T-helper 17 cell (primary cell): Measurements from ENCODE around the gene NCAPG2. TPM values are rescaled to one million over a fixed set of nuclear protein-coding genes. Genes with fewer than 3 reads are reported as not detected.
A peak's percentile ranks its signal among the peaks of the same experiment; 100 is the strongest.

Experiments used
- ATAC-seq: fragments of 150-1000 bp; cut with Tn5 transposase; 2 replicates; pipeline ENCODE4 v1.10.0; 2021; ENCODE audit warnings: mild to moderate bottlenecking, moderate library complexity
- DNase-seq, 3 donors: peaks; one replicate each; pipeline versions ENCODE4 v3.0.0 to v3.0.0-alpha.2; 2020 to 2021
- H3K9me3 ChIP-seq: one replicate; pipeline ENCODE4 v1.7.0; 2013; ENCODE audit warnings: low read length, mild to moderate bottlenecking; ENCODE audit not compliant: control insufficient read depth, poor library complexity, severe bottlenecking
- H3K27ac Mint-ChIP-seq: one replicate; pipeline ENCODE4 v1.8.0; 2022; ENCODE audit warnings: mild to moderate bottlenecking, moderate library complexity, mixed read lengths
- H3K27me3 Mint-ChIP-seq: one replicate; pipeline ENCODE4 v1.8.0; 2022; ENCODE audit warnings: mixed read lengths
- H3K36me3 Mint-ChIP-seq: one replicate; pipeline ENCODE4 v1.8.0; 2022; ENCODE audit warnings: low read depth, mixed read lengths
- H3K4me1 Mint-ChIP-seq: one replicate; pipeline ENCODE4 v1.8.0; 2022; ENCODE audit warnings: mild to moderate bottlenecking, mixed read lengths
- H3K4me3 Mint-ChIP-seq: one replicate; pipeline ENCODE4 v1.8.0; 2022; ENCODE audit warnings: mild to moderate bottlenecking, moderate library complexity, mixed read lengths
- total RNA-seq, 4 donors: library from RNA in 2 of 4; stranded (reverse) in 2 of 4; gene quantifications; one replicate each; pipeline ENCODE4 v1.2.3 and lab custom pipeline; 2022 to 2026

NCAPG2 gene
- total RNA-seq, 2 donors from 2014 or later: 8.8 to 38.7 TPM

- H3K36me3 Mint-ChIP-seq: peaks cover 14% of the 10 kb centered on the region
- peak overlapping the region; percentile 87 for H3K27ac Mint-ChIP-seq
- H3K4me1 Mint-ChIP-seq: peaks cover 28% of the 10 kb centered on the region
- no peak for ATAC-seq
- peak overlapping the region; percentile 85 for H3K4me3 Mint-ChIP-seq
- H3K9me3 ChIP-seq: no peaks in the 10 kb centered on the region
- no peak for DNase-seq
- H3K27me3 Mint-ChIP-seq: no peaks in the 10 kb centered on the region
Measured at GRCh38 chr7:158666401-158666800, 38.2 kb downstream of the NCAPG2 start.

GRCh38 chr7:158664406-158664805 is 40.2 kb downstream of the NCAPG2 start:
- DNase-seq (no peak), ATAC-seq (no peak)
- peaks cover 29% of the 10 kb centered on the region for H3K4me1 Mint-ChIP-seq
- no peaks in the 10 kb centered on the region for H3K9me3 ChIP-seq
- H3K27me3 Mint-ChIP-seq: no peaks in the 10 kb centered on the region
- peaks cover 10% of the 10 kb centered on the region for H3K36me3 Mint-ChIP-seq
- H3K4me3 Mint-ChIP-seq: peak overlapping the region; percentile 72
- H3K27ac Mint-ChIP-seq: peak overlapping the region; percentile 87

GRCh38 chr7:158663428-158663741 is 41.2 kb downstream of the NCAPG2 start:
- DNase-seq: no peak
- H3K9me3 ChIP-seq: no peaks in the 10 kb centered on the region
- Mint-ChIP-seq H3K27me3 (no peaks in the 10 kb centered on the region), H3K4me1 (peaks cover 29% of the 10 kb centered on the region), H3K27ac (peak overlapping the region; percentile 87), H3K4me3 (peak overlapping the region; percentile 88), H3K36me3 (peaks cover 10% of the 10 kb centered on the region)
- ATAC-seq: no peak

GRCh38 chr7:158662610-158663427 is 41.8 kb downstream of the NCAPG2 start:
- Mint-ChIP-seq H3K4me1 (peaks cover 29% of the 10 kb centered on the region), H3K36me3 (peaks cover 10% of the 10 kb centered on the region), H3K27me3 (no peaks in the 10 kb centered on the region), H3K4me3 (peak overlapping the region; percentile 88), H3K27ac (peak overlapping the region; percentile 87)
- DNase-seq (peak in 1 of 3 donors; percentile 16), ATAC-seq (peak; percentile 76)
- no peaks in the 10 kb centered on the region for H3K9me3 ChIP-seq

- Mint-ChIP-seq H3K27ac (no peak overlapping the region), H3K4me1 (peaks cover 14% of the 10 kb centered on the region), H3K36me3 (peaks cover 6% of the 10 kb centered on the region), H3K27me3 (no peaks in the 10 kb centered on the region), H3K4me3 (no peak overlapping the region)
- DNase-seq (no peak), ATAC-seq (no peak)
- H3K9me3 ChIP-seq: no peaks in the 10 kb centered on the region
Measured at GRCh38 chr7:158658475-158658874, 46.1 kb downstream of the NCAPG2 start.

- H3K36me3 Mint-ChIP-seq: peaks cover under 1% of the 10 kb centered on the region
- no peaks in the 10 kb centered on the region for H3K9me3 ChIP-seq
- no peaks in the 10 kb centered on the region for H3K27me3 Mint-ChIP-seq
- H3K4me1 Mint-ChIP-seq: peaks cover 5% of the 10 kb centered on the region
- no peak overlapping the region for H3K4me3 Mint-ChIP-seq
- ATAC-seq: no peak
- no peak overlapping the region for H3K27ac Mint-ChIP-seq
- no peak for DNase-seq
Measured at GRCh38 chr7:158657189-158657746, 47.3 kb downstream of the NCAPG2 start.

- ATAC-seq (peak; percentile 87), DNase-seq (no peak)
- Mint-ChIP-seq H3K4me1 (peaks cover 7% of the 10 kb centered on the region), H3K27me3 (no peaks in the 10 kb centered on the region), H3K27ac (no peak overlapping the region), H3K4me3 (peak overlapping the region; percentile 49), H3K36me3 (peaks cover 4% of the 10 kb centered on the region)
- H3K9me3 ChIP-seq: no peaks in the 10 kb centered on the region
Measured at GRCh38 chr7:158655931-158656441, 48.6 kb downstream of the NCAPG2 start.

- Mint-ChIP-seq H3K27ac (no peak overlapping the region), H3K4me3 (no peak overlapping the region), H3K36me3 (peaks cover 4% of the 10 kb centered on the region), H3K4me1 (peaks cover 7% of the 10 kb centered on the region), H3K27me3 (no peaks in the 10 kb centered on the region)
- no peaks in the 10 kb centered on the region for H3K9me3 ChIP-seq
- DNase-seq (no peak), ATAC-seq (no peak)
Measured at GRCh38 chr7:158655507-158655906, 49.1 kb downstream of the NCAPG2 start.

GRCh38 chr7:158651968-158652565 is 52.5 kb downstream of the NCAPG2 start:
- Mint-ChIP-seq H3K4me1 (peaks cover 5% of the 10 kb centered on the region), H3K27ac (peak overlapping the region; percentile 59), H3K4me3 (no peak overlapping the region), H3K36me3 (peaks cover 4% of the 10 kb centered on the region), H3K27me3 (no peaks in the 10 kb centered on the region)
- ATAC-seq: no peak
- H3K9me3 ChIP-seq: no peaks in the 10 kb centered on the region
- no peak for DNase-seq

- Mint-ChIP-seq H3K36me3 (peaks cover 4% of the 10 kb centered on the region), H3K4me3 (no peak overlapping the region), H3K4me1 (peaks cover 5% of the 10 kb centered on the region), H3K27me3 (no peaks in the 10 kb centered on the region), H3K27ac (peak overlapping the region; percentile 77)
- H3K9me3 ChIP-seq: no peaks in the 10 kb centered on the region
- ATAC-seq (peak; percentile 65), DNase-seq (no peak)
Measured at GRCh38 chr7:158650821-158651225, 53.8 kb downstream of the NCAPG2 start.

- peaks cover 8% of the 10 kb centered on the region for H3K36me3 Mint-ChIP-seq
- no peaks in the 10 kb centered on the region for H3K27me3 Mint-ChIP-seq
- no peak overlapping the region for H3K4me3 Mint-ChIP-seq
- DNase-seq (no peak), ATAC-seq (no peak)
- H3K4me1 Mint-ChIP-seq: peaks cover 5% of the 10 kb centered on the region
- H3K27ac Mint-ChIP-seq: no peak overlapping the region
- no peaks in the 10 kb centered on the region for H3K9me3 ChIP-seq
Measured at GRCh38 chr7:158649279-158649678, 55.3 kb downstream of the NCAPG2 start.

GRCh38 chr7:158648787-158649186 is 55.8 kb downstream of the NCAPG2 start:
- Mint-ChIP-seq H3K27ac (no peak overlapping the region), H3K4me3 (no peak overlapping the region), H3K27me3 (no peaks in the 10 kb centered on the region), H3K4me1 (peaks cover 5% of the 10 kb centered on the region), H3K36me3 (peaks cover 10% of the 10 kb centered on the region)
- H3K9me3 ChIP-seq: no peaks in the 10 kb centered on the region
- ATAC-seq (no peak), DNase-seq (no peak)

GRCh38 chr7:158648168-158648567 is 56.4 kb downstream of the NCAPG2 start:
- H3K27ac Mint-ChIP-seq: no peak overlapping the region
- ATAC-seq: no peak
- H3K27me3 Mint-ChIP-seq: no peaks in the 10 kb centered on the region
- no peak for DNase-seq
- H3K9me3 ChIP-seq: no peaks in the 10 kb centered on the region
- H3K36me3 Mint-ChIP-seq: peaks cover 10% of the 10 kb centered on the region
- H3K4me3 Mint-ChIP-seq: no peak overlapping the region
- H3K4me1 Mint-ChIP-seq: peaks cover 5% of the 10 kb centered on the region
